Esophagus muscularis mucosa (tissue), 3 donors: ENCODE measurements around the gene MEI4.

ENCODE experiments used
- POLR2AphosphoS5 ChIP-seq, 2 donors: sonication (generic); formaldehyde crosslinking; IDR thresholded peaks; one replicate each; pipeline ENCODE4 v1.6.1; 2017; ENCODE audit warnings: antibody characterized with exemption in 2 of 2
- TF ChIP-seq, protein P1 (sequence below), 3 experiments: fragments of 200-600 bp in 2 of 3; fragments of 450-650 bp in 1 of 3; sonication (generic) in 2 of 3; IDR thresholded peaks; one replicate each; pipeline ENCODE4 v1.5.1; 2017 to 2019; ENCODE audit warnings: antibody characterized with exemption in 3 of 3, mild to moderate bottlenecking in 2 of 3, moderate library complexity in 1 of 3

DNA sequence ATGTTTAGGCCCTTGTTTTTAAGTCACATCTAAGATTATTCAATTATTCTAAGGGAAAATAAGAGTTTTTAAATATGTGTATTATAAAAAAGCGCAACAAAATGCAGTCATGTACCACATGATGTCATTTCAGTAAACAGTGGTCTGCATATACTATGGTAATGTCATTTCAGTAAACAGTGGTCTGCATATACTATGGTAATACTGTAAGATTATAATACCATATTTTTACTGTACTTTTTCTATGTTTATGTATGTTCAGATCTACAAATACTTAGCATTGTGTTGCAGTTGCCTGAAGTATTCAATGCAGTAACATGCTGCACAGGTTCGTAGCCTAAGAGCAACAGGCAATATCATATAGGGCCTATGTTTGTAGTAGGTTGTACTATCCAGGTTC is 21.4 kb downstream of the MEI4 start:
- TF ChIP-seq, protein P1, sequence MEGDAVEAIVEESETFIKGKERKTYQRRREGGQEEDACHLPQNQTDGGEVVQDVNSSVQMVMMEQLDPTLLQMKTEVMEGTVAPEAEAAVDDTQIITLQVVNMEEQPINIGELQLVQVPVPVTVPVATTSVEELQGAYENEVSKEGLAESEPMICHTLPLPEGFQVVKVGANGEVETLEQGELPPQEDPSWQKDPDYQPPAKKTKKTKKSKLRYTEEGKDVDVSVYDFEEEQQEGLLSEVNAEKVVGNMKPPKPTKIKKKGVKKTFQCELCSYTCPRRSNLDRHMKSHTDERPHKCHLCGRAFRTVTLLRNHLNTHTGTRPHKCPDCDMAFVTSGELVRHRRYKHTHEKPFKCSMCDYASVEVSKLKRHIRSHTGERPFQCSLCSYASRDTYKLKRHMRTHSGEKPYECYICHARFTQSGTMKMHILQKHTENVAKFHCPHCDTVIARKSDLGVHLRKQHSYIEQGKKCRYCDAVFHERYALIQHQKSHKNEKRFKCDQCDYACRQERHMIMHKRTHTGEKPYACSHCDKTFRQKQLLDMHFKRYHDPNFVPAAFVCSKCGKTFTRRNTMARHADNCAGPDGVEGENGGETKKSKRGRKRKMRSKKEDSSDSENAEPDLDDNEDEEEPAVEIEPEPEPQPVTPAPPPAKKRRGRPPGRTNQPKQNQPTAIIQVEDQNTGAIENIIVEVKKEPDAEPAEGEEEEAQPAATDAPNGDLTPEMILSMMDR (IDR thresholded peaks at IDR 0.05): no peak
- no peak for TF ChIP-seq POLR2AphosphoS5 (IDR thresholded peaks at IDR 0.05)
